ENCODE measurements around the gene TNS2. TPM values are rescaled to one million over a fixed set of nuclear protein-coding genes. Genes with fewer than 3 reads are reported as not detected.

Gene TNS2
- total and polyA plus RNA-seq, 4 donors, result 23.1 to 142 (median 110) TPM

- WGBS (ENCODE audit: insufficient coverage), result no CpG with 5 or more reads among the region's 3 CpGs
- H3K27me3 ChIP-seq (ENCODE audit: control insufficient read depth, insufficient read depth, low read length), result no peaks in the 10 kb centered on the region
- H3K4me1 ChIP-seq (ENCODE audit: control insufficient read depth, insufficient read depth, low read length), result no peaks in the 10 kb centered on the region
- no peaks in the 10 kb centered on the region for H3K9me3 ChIP-seq (ENCODE audit: control insufficient read depth, insufficient read depth, low read length)
- H3K36me3 ChIP-seq (ENCODE audit: control insufficient read depth, insufficient read depth, low read length), result peaks cover 60% of the 10 kb centered on the region
- H3K4me3 ChIP-seq (ENCODE audit: low read depth, low read length), result no peak overlapping the region
- DNase-seq (ENCODE audit: low read depth in 4 of 6, low spot score in 6 of 6), result no peak
- no peak overlapping the region for H3K27ac ChIP-seq (ENCODE audit: low read depth, low read length)
Observed at GRCh38 chr12:53036802-53037201, 13.1 kb upstream of the TNS2 start.

- WGBS (ENCODE audit: insufficient coverage), result 100% methylated on average over 1 of the region's 4 CpGs
- no peak overlapping the region for H3K27ac ChIP-seq (ENCODE audit: low read depth, low read length)
- no peak overlapping the region for H3K4me3 ChIP-seq (ENCODE audit: low read depth, low read length)
- H3K27me3 ChIP-seq (ENCODE audit: control insufficient read depth, insufficient read depth, low read length), result no peaks in the 10 kb centered on the region
- no peaks in the 10 kb centered on the region for H3K9me3 ChIP-seq (ENCODE audit: control insufficient read depth, insufficient read depth, low read length)
- peaks cover 14% of the 10 kb centered on the region for H3K4me1 ChIP-seq (ENCODE audit: control insufficient read depth, insufficient read depth, low read length)
- no peak for DNase-seq (ENCODE audit: low read depth in 4 of 6, low spot score in 6 of 6)
- H3K36me3 ChIP-seq (ENCODE audit: control insufficient read depth, insufficient read depth, low read length), result peaks cover 44% of the 10 kb centered on the region
Observed at GRCh38 chr12:53039851-53040250, 10.0 kb upstream of the TNS2 start.

- H3K27ac ChIP-seq (ENCODE audit: low read depth, low read length), result no peak overlapping the region
- DNase-seq (ENCODE audit: low read depth in 4 of 6, low spot score in 6 of 6), result peak in 1 of 6 donors; percentile 13
- peaks cover 37% of the 10 kb centered on the region for H3K4me1 ChIP-seq (ENCODE audit: control insufficient read depth, insufficient read depth, low read length)
- H3K9me3 ChIP-seq (ENCODE audit: control insufficient read depth, insufficient read depth, low read length), result no peaks in the 10 kb centered on the region
- peaks cover 20% of the 10 kb centered on the region for H3K36me3 ChIP-seq (ENCODE audit: control insufficient read depth, insufficient read depth, low read length)
- no peak overlapping the region for H3K4me3 ChIP-seq (ENCODE audit: low read depth, low read length)
- WGBS (ENCODE audit: insufficient coverage), result 64% methylated on average over 6 of the region's 7 CpGs
- H3K27me3 ChIP-seq (ENCODE audit: control insufficient read depth, insufficient read depth, low read length), result no peaks in the 10 kb centered on the region
Observed at GRCh38 chr12:53042607-53043454, 7.0 kb upstream of the TNS2 start.

- H3K9me3 ChIP-seq (ENCODE audit: control insufficient read depth, insufficient read depth, low read length), result no peaks in the 10 kb centered on the region
- peaks cover 50% of the 10 kb centered on the region for H3K4me1 ChIP-seq (ENCODE audit: control insufficient read depth, insufficient read depth, low read length)
- DNase-seq (ENCODE audit: low read depth in 4 of 6, low spot score in 6 of 6), result peak in 1 of 6 donors; percentile 62
- no peaks in the 10 kb centered on the region for H3K27me3 ChIP-seq (ENCODE audit: control insufficient read depth, insufficient read depth, low read length)
- peaks cover 9% of the 10 kb centered on the region for H3K36me3 ChIP-seq (ENCODE audit: control insufficient read depth, insufficient read depth, low read length)
- no peak overlapping the region for H3K4me3 ChIP-seq (ENCODE audit: low read depth, low read length)
- 35% methylated on average over 9 of the region's 10 CpGs for WGBS (ENCODE audit: insufficient coverage)
- H3K27ac ChIP-seq (ENCODE audit: low read depth, low read length), result peak overlapping the region; percentile 98
Observed at GRCh38 chr12:53044052-53044581, 5.7 kb upstream of the TNS2 start.

GRCh38 chr12:53044896-53045695, 4.8 kb upstream of the TNS2 start:
- Histone ChIP-seq H3K36me3 (ENCODE audit: control insufficient read depth, insufficient read depth, low read length) (peaks cover 14% of the 10 kb centered on the region), H3K27ac (ENCODE audit: low read depth, low read length) (peak overlapping the region; percentile 98), H3K4me1 (ENCODE audit: control insufficient read depth, insufficient read depth, low read length) (peaks cover 60% of the 10 kb centered on the region), H3K4me3 (ENCODE audit: low read depth, low read length) (no peak overlapping the region), H3K9me3 (ENCODE audit: control insufficient read depth, insufficient read depth, low read length) (no peaks in the 10 kb centered on the region), H3K27me3 (ENCODE audit: control insufficient read depth, insufficient read depth, low read length) (no peaks in the 10 kb centered on the region)
- WGBS (ENCODE audit: insufficient coverage), result 87% methylated on average over 3 of the region's 4 CpGs
- DNase-seq (ENCODE audit: low read depth in 4 of 6, low spot score in 6 of 6), result peak in 1 of 6 donors; percentile 8

GRCh38 chr12:53045696-53046045, 4.2 kb upstream of the TNS2 start:
- H3K4me3 ChIP-seq (ENCODE audit: low read depth, low read length), result peak overlapping the region; percentile 83
- peaks cover 15% of the 10 kb centered on the region for H3K36me3 ChIP-seq (ENCODE audit: control insufficient read depth, insufficient read depth, low read length)
- peak overlapping the region; percentile 98 for H3K27ac ChIP-seq (ENCODE audit: low read depth, low read length)
- DNase-seq (ENCODE audit: low read depth in 4 of 6, low spot score in 6 of 6), result peak in 1 of 6 donors; percentile 39
- H3K27me3 ChIP-seq (ENCODE audit: control insufficient read depth, insufficient read depth, low read length), result no peaks in the 10 kb centered on the region
- no CpG with 5 or more reads among the region's 5 CpGs for WGBS (ENCODE audit: insufficient coverage)
- peaks cover 66% of the 10 kb centered on the region for H3K4me1 ChIP-seq (ENCODE audit: control insufficient read depth, insufficient read depth, low read length)
- no peaks in the 10 kb centered on the region for H3K9me3 ChIP-seq (ENCODE audit: control insufficient read depth, insufficient read depth, low read length)

- Histone ChIP-seq H3K9me3 (ENCODE audit: control insufficient read depth, insufficient read depth, low read length) (no peaks in the 10 kb centered on the region), H3K4me3 (ENCODE audit: low read depth, low read length) (peak overlapping the region; percentile 83), H3K27ac (ENCODE audit: low read depth, low read length) (peak overlapping the region; percentile 98), H3K4me1 (ENCODE audit: control insufficient read depth, insufficient read depth, low read length) (peaks cover 76% of the 10 kb centered on the region), H3K36me3 (ENCODE audit: control insufficient read depth, insufficient read depth, low read length) (peaks cover 23% of the 10 kb centered on the region), H3K27me3 (ENCODE audit: control insufficient read depth, insufficient read depth, low read length) (no peaks in the 10 kb centered on the region)
- under 1% methylated on average over 27 of the region's 44 CpGs for WGBS (ENCODE audit: insufficient coverage)
- DNase-seq (ENCODE audit: low read depth in 4 of 6, low spot score in 6 of 6), result peak in 2 of 6 donors; percentile 92
Observed at GRCh38 chr12:53046655-53047220, 3.1 kb upstream of the TNS2 start.

- H3K9me3 ChIP-seq (ENCODE audit: control insufficient read depth, insufficient read depth, low read length), result no peaks in the 10 kb centered on the region
- H3K36me3 ChIP-seq (ENCODE audit: control insufficient read depth, insufficient read depth, low read length), result peaks cover 26% of the 10 kb centered on the region
- H3K27me3 ChIP-seq (ENCODE audit: control insufficient read depth, insufficient read depth, low read length), result no peaks in the 10 kb centered on the region
- H3K27ac ChIP-seq (ENCODE audit: low read depth, low read length), result peak overlapping the region; percentile 98
- H3K4me1 ChIP-seq (ENCODE audit: control insufficient read depth, insufficient read depth, low read length), result peaks cover 83% of the 10 kb centered on the region
- WGBS (ENCODE audit: insufficient coverage), result under 1% methylated on average over 85 of the region's 94 CpGs
- DNase-seq (ENCODE audit: low read depth in 4 of 6, low spot score in 6 of 6), result peak in 2 of 6 donors; percentile 65 to 86
- peak overlapping the region; percentile 40 for H3K4me3 ChIP-seq (ENCODE audit: low read depth, low read length)
Observed at GRCh38 chr12:53047221-53048032, 2.4 kb upstream of the TNS2 start.
